Measurements from ENCODE around the gene FMNL2. TPM values are rescaled to one million over a fixed set of nuclear protein-coding genes. Genes with fewer than 3 reads are reported as not detected.

Gene FMNL2
- total RNA-seq, 4 donors from 2014 or later, result 25.2 to 35.0 (median 27.4) TPM

DNA sequence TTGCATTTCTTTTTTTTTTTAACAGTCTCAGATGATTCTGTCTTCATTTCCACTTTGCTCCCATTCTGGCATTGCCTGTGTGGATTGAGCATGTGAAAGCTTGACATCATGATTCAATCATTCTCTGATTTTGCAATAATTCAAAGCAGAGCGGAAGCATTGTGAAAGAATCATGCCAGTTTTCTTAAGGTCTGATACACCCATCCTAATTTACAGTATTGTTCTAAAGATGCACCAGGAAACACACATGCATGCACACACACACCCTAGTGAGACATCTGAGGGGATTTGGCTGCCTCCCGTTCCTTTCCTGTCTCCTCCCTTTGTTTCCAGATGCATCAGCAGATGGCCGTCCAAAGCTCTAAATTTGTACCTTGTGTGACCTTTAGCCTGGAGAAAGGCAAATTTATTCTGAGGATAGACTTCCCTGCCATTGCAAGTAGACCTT is 97.3 kb downstream of the FMNL2 start:
- Histone ChIP-seq H3K4me3 (no peak overlapping the region), H3K36me3 (no peaks in the 10 kb centered on the region), H3K9me3 (no peaks in the 10 kb centered on the region), H3K27ac (peak overlapping the region in 1 of 4 donors; percentile 27), H3K27me3 (no peaks in the 10 kb centered on the region), H3K4me1 (peaks cover 4 to 34% (median 10%) of the 10 kb centered on the region in 3 donors)
- peak; percentile 83 for ATAC-seq
- 52 to 57% methylated on average over 2 of the region's 3 CpGs for WGBS, 2 donors (ENCODE audit: low coverage in 1 of 2)
- TF ChIP-seq, protein P1, sequence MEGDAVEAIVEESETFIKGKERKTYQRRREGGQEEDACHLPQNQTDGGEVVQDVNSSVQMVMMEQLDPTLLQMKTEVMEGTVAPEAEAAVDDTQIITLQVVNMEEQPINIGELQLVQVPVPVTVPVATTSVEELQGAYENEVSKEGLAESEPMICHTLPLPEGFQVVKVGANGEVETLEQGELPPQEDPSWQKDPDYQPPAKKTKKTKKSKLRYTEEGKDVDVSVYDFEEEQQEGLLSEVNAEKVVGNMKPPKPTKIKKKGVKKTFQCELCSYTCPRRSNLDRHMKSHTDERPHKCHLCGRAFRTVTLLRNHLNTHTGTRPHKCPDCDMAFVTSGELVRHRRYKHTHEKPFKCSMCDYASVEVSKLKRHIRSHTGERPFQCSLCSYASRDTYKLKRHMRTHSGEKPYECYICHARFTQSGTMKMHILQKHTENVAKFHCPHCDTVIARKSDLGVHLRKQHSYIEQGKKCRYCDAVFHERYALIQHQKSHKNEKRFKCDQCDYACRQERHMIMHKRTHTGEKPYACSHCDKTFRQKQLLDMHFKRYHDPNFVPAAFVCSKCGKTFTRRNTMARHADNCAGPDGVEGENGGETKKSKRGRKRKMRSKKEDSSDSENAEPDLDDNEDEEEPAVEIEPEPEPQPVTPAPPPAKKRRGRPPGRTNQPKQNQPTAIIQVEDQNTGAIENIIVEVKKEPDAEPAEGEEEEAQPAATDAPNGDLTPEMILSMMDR (IDR thresholded peaks at IDR 0.05), result no peak
- TF ChIP-seq POLR2AphosphoS5 (IDR thresholded peaks at IDR 0.05), result peak; percentile 61

DNA sequence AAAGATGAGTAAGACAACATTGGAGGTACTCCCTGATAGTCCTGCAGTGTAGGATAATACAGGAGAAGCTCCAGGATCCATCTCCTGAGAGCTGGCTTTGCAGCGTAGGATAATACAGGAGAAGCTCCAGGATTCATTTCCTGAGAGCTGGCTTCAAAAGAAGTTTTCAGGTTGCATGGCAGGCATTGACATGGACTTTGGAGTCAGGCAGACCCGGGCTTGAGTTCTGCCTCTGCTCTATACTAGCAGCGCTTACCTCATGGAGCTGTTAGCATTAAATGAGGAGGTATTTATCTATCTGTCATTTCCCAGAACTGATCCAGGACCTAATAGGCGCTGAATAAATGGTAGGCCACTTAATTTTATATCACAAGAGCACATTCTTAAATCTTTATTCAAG is 97.8 kb downstream of the FMNL2 start:
- TF ChIP-seq, protein P1 (IDR thresholded peaks at IDR 0.05), result no peak
- TF ChIP-seq POLR2A (IDR thresholded peaks at IDR 0.05), result no peak
- no peak for TF ChIP-seq POLR2AphosphoS5 (IDR thresholded peaks at IDR 0.05)
- no peak for TF ChIP-seq EP300 (IDR thresholded peaks at IDR 0.05)
- Histone ChIP-seq H3K4me3 (no peak overlapping the region), H3K27me3 (no peaks in the 10 kb centered on the region), H3K4me1 (peaks cover 4 to 38% (median 10%) of the 10 kb centered on the region in 3 donors), H3K36me3 (no peaks in the 10 kb centered on the region), H3K27ac (peak overlapping the region in 1 of 4 donors; percentile 27), H3K9me3 (no peaks in the 10 kb centered on the region)
- WGBS, 2 donors (ENCODE audit: low coverage in 1 of 2), result 100% methylated on average over 1 to 2 of the region's 4 CpGs
- no peak for ATAC-seq

DNA sequence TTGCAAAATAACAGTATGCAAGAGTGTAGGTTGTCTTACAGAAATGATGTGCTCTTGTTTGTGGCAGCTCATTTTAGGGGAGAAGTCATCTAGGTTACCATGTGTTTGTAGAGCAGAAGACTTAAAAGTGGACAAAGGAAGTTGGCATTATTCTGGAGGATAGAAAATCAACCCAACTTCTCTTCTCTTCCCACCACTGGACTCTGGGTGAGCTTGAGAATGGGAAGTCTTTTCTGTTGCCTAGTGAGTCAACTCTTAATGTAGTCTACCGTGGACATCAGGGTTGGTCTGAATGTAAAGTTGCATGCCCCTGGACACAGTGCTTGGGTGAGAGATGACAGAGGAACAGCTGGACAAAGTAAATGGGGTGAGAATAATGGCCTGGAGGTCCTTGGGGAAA is 98.3 kb downstream of the FMNL2 start:
- Histone ChIP-seq H3K27me3 (no peaks in the 10 kb centered on the region), H3K36me3 (no peaks in the 10 kb centered on the region), H3K27ac (peak overlapping the region in 1 of 4 donors; percentile 27), H3K4me1 (peaks cover 4 to 39% (median 10%) of the 10 kb centered on the region in 3 donors), H3K4me3 (no peak overlapping the region), H3K9me3 (no peaks in the 10 kb centered on the region)
- TF ChIP-seq EP300 (IDR thresholded peaks at IDR 0.05) (no peak), POLR2AphosphoS5 (IDR thresholded peaks at IDR 0.05) (no peak), POLR2A (IDR thresholded peaks at IDR 0.05) (no peak)
- TF ChIP-seq, protein P1 (IDR thresholded peaks at IDR 0.05), result no peak
- ATAC-seq, result no peak
- 63 to 67% methylated on average over 1 of the region's 1 CpG for WGBS, 2 donors (ENCODE audit: low coverage in 1 of 2)

DNA sequence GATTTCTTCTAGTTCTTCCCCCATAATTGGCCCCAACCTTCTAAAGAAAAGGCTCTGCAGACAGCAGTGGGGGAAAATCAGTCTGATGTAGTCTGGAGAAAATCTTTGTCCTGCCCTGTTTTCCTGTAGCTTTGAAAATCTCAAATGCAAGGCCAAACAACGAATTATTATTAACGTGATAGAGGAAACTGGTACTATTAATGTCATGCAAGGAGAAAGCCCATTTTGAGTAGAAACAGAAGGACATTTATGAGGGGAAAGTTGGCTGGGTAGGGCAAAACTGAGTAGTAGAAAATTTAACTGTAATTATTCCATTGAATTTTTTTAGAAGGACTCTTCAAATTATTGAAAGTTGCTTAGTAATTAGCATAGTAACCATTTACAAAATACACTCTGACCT is 98.8 kb downstream of the FMNL2 start:
- TF ChIP-seq, protein P1 (IDR thresholded peaks at IDR 0.05), result no peak
- TF ChIP-seq POLR2AphosphoS5 (IDR thresholded peaks at IDR 0.05) (no peak), EP300 (IDR thresholded peaks at IDR 0.05) (no peak), POLR2A (IDR thresholded peaks at IDR 0.05) (no peak)
- Histone ChIP-seq H3K4me3 (no peak overlapping the region), H3K27me3 (no peaks in the 10 kb centered on the region), H3K36me3 (no peaks in the 10 kb centered on the region), H3K9me3 (no peaks in the 10 kb centered on the region), H3K27ac (no peak overlapping the region), H3K4me1 (peaks cover 4 to 42% (median 10%) of the 10 kb centered on the region in 3 donors)
- ATAC-seq, result no peak
- WGBS, 2 donors (ENCODE audit: low coverage in 1 of 2), result 6 to 33% methylated on average over 2 of the region's 2 CpGs

DNA sequence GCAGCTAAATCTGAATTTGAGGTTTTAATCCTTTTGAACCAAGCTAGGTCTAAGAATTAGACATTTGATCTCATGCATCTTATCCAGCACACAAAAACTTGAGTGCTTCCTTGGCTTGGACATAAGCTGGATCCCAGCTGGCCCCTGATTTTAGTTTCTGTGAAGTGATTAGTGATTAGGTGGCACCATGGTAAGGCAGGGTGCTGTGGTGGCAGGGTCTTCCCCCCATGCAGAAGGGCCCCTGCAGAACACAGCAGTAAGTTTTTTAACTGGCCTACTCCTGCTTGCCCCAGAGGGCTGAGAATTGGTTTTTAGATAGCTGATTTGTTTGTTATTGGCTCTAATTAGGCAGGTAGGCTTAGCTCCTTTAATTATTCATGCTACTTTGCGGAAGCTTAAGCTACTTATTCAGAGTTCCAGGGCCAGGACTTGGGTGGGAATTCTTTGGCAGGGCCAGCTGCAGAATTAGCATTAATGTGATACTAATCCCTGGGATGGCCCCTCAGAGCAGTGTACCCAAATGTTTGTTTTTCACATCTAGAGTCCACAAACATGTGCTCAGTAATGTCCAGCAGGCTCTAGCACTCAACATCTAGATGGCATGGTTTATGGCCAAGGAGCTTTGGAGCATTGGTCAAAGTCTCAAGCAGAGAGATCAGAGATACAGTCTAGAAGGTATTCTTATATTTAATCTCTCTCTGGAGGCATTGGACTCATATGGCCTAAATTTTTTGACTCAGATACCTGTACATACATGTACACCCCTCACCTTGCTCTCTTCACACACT is 99.6 kb downstream of the FMNL2 start:
- Histone ChIP-seq H3K9me3 (no peaks in the 10 kb centered on the region), H3K4me3 (no peak overlapping the region), H3K4me1 (peaks cover 4 to 44% (median 10%) of the 10 kb centered on the region in 3 donors), H3K27ac (no peak overlapping the region), H3K27me3 (no peaks in the 10 kb centered on the region), H3K36me3 (no peaks in the 10 kb centered on the region)
- WGBS, 2 donors (ENCODE audit: low coverage in 1 of 2), result no CpG with 5 or more reads among the region's 1 CpG
- no peak for ATAC-seq
- TF ChIP-seq, protein P1 (IDR thresholded peaks at IDR 0.05), result no peak
- TF ChIP-seq POLR2AphosphoS5 (IDR thresholded peaks at IDR 0.05) (no peak), EP300 (IDR thresholded peaks at IDR 0.05) (no peak), POLR2A (IDR thresholded peaks at IDR 0.05) (no peak)
